Testis (tissue), 5 donors: ENCODE data around the gene GPR75. TPM values are rescaled to one million over a fixed set of nuclear protein-coding genes. Genes with fewer than 3 reads are reported as not detected.

ENCODE experiments used
- DNase-seq: peaks from one replicate; pipeline ENCODE4 v3.0.0-alpha.2; 2019
- H3K27ac ChIP-seq, 2 donors: fragments of 200-600 bp; sonication (generic); one replicate each; pipeline ENCODE4 v1.5.1; 2019
- H3K27me3 ChIP-seq: fragments of 200-600 bp; sonication (generic); one replicate; pipeline ENCODE4 v1.5.1; 2019
- H3K36me3 ChIP-seq: fragments of 200-600 bp; sonication (generic); one replicate; pipeline ENCODE4 v1.5.1; 2017; ENCODE audit warnings: low read depth; ENCODE audit errors: missing control alignments
- H3K4me1 ChIP-seq: fragments of 200-600 bp; sonication (generic); one replicate; pipeline ENCODE4 v1.5.1; 2019
- H3K4me3 ChIP-seq, 2 donors: fragments of 200-600 bp; sonication (generic); one replicate each; pipeline ENCODE4 v1.5.1; 2017 to 2019
- H3K9me3 ChIP-seq: fragments of 200-600 bp; sonication (generic); one replicate; pipeline ENCODE4 v1.5.1; 2017
- CTCF ChIP-seq, 3 experiments: fragments of 450-650 bp in 2 of 3; fragments of 200-600 bp in 1 of 3; sonication (generic) in 1 of 3; IDR thresholded peaks; one replicate each; pipeline ENCODE4 v1.5.1; 2016 to 2019; ENCODE audit warnings: antibody characterized with exemption in 3 of 3, mild to moderate bottlenecking in 2 of 3, moderate library complexity in 1 of 3
- POLR2A ChIP-seq: fragments of 450-650 bp; IDR thresholded peaks from one replicate; pipeline ENCODE4 v1.6.1; 2017; ENCODE audit warnings: antibody characterized with exemption, mild to moderate bottlenecking, moderate library complexity
- WGBS, 2 donors: methylation state at CpG; one replicate each; pipeline ENCODE4 v1.1.5; 2018; 5-methylcytosine and 5-hydroxymethylcytosine counted together
- intact Hi-C: fragments of 100-400 bp; cut with DNase I; formaldehyde crosslinking; loops from one replicate; pipeline ENCODE4 v1.15.1; 2023; ENCODE audit warnings: low total_unique reads
- long read RNA-seq, 2 donors: transcript quantifications; one replicate each; lab custom pipeline, GENCODE V29; 2026
- polyA plus RNA-seq: library from polyadenylated mRNA; stranded (reverse); fragments of 350-450 nt; fragmentation: Illumina TruSeq; extraction: RNeasy Lipid Tissue Mini Kit (QIAGEN cat#74804); gene quantifications from one replicate; pipeline ENCODE4 v1.2.3, GENCODE V29; 2014; ENCODE audit warnings: low read depth, low replicate concordance; ENCODE audit not compliant: insufficient read depth
- total RNA-seq, 2 donors: library from RNA; depleted of rRNA; stranded (reverse); fragments of >200 nt; gene quantifications; one replicate each; pipeline ENCODE4 v1.2.3, GENCODE V29; 2016

GPR75 gene
- total RNA-seq (1 to 10 TPM; 6.5 to 6.8 TPM), polyA plus RNA-seq (2.3 TPM)
- long read RNA-seq, donor 1, partial matches to known transcripts, result 0 of 1 reads
- long read RNA-seq, donor 1, other reads (novel, unspliced or antisense), result 0 of 1 reads
- long read RNA-seq, donor 2, partial matches to known transcripts, result 0 of 1 reads
- long read RNA-seq, donor 2, other reads (novel, unspliced or antisense), result 0 of 1 reads

- Histone ChIP-seq H3K4me3 (peak within 1 kb of the TSS; percentile 53 to 59), H3K27ac (no peak within 1 kb of the TSS), H3K36me3 (no peaks in the 10 kb centered on the region), H3K4me1 (no peaks in the 10 kb centered on the region), H3K27me3 (no peaks in the 10 kb centered on the region), H3K9me3 (no peaks in the 10 kb centered on the region)
- WGBS, 2 donors, result 40 to 48% methylated on average over 14 to 67 of the region's 72 CpGs
- TF ChIP-seq POLR2A (no peak), CTCF (IDR thresholded peaks at IDR 0.05) (no peak)
- intact Hi-C loops, result no loop called here
- DNase-seq, result no peak
Measured at GRCh38 chr2:53859206-53860181, at the start of gene GPR75. Gene GPR75 (minus strand): TSS chr2:53859967. CDS start chr2:53854756, 5,211 bp downstream.

- no peak overlapping the region for H3K4me3 ChIP-seq
- intact Hi-C loops, result no loop called here
- H3K36me3 ChIP-seq, result no peaks in the 10 kb centered on the region
- no peaks in the 10 kb centered on the region for H3K9me3 ChIP-seq
- H3K27me3 ChIP-seq, result no peaks in the 10 kb centered on the region
- DNase-seq, result no peak
- H3K4me1 ChIP-seq, result no peaks in the 10 kb centered on the region
- TF ChIP-seq POLR2A (no peak), CTCF (IDR thresholded peaks at IDR 0.05) (no peak)
- WGBS, 2 donors, result 83 to 86% methylated on average over 1 of the region's 1 CpG
- H3K27ac ChIP-seq, result no peak overlapping the region
Measured at GRCh38 chr2:53907582-53907981, 47.8 kb upstream of the GPR75 start.

GRCh38 chr2:53905396-53905795, 45.6 kb upstream of the GPR75 start:
- H3K4me1 ChIP-seq, result no peaks in the 10 kb centered on the region
- TF ChIP-seq POLR2A (no peak), CTCF (IDR thresholded peaks at IDR 0.05) (no peak)
- H3K36me3 ChIP-seq, result no peaks in the 10 kb centered on the region
- 83 to 89% methylated on average over 9 of the region's 9 CpGs for WGBS, 2 donors
- no peaks in the 10 kb centered on the region for H3K9me3 ChIP-seq
- no peak overlapping the region for H3K4me3 ChIP-seq
- no peak overlapping the region for H3K27ac ChIP-seq
- H3K27me3 ChIP-seq, result no peaks in the 10 kb centered on the region
- DNase-seq, result no peak
- intact Hi-C loops, result no loop called here

- H3K4me3 ChIP-seq, result no peak overlapping the region
- TF ChIP-seq CTCF (IDR thresholded peaks at IDR 0.05), result no peak
- no peak for TF ChIP-seq POLR2A
- no peaks in the 10 kb centered on the region for H3K4me1 ChIP-seq
- H3K27ac ChIP-seq, result no peak overlapping the region
- no peaks in the 10 kb centered on the region for H3K9me3 ChIP-seq
- 71 to 74% methylated on average over 4 of the region's 4 CpGs for WGBS, 2 donors
- no peaks in the 10 kb centered on the region for H3K36me3 ChIP-seq
- H3K27me3 ChIP-seq, result no peaks in the 10 kb centered on the region
- intact Hi-C loops, result no loop called here
- DNase-seq, result no peak
Measured at GRCh38 chr2:53903011-53903410, 43.2 kb upstream of the GPR75 start.
